Transverse colon (tissue), 4 donors: ENCODE data around the gene GAPDHS.

Experiments
- CTCF ChIP-seq, 5 experiments: fragments of 200-600 bp in 3 of 5; fragments of 450-650 bp in 2 of 5; sonication (generic) in 3 of 5; IDR thresholded peaks; 1 replicate in 2 of 5; 2 replicates in 3 of 5; pipeline ENCODE4 v1.5.1; 2016 to 2017; ENCODE audit warnings: antibody characterized with exemption in 5 of 5, inconsistent platforms in 3 of 5, mild to moderate bottlenecking in 2 of 5, moderate library complexity in 1 of 5
- EP300 ChIP-seq: sonication (generic); formaldehyde crosslinking; IDR thresholded peaks from one replicate; pipeline ENCODE4 v1.6.1; 2017; ENCODE audit warnings: antibody characterized with exemption, low read depth
- POLR2A ChIP-seq: fragments of 450-650 bp; IDR thresholded peaks from one replicate; pipeline ENCODE4 v1.6.1; 2016; ENCODE audit warnings: antibody characterized with exemption, mild to moderate bottlenecking, moderate library complexity
- POLR2AphosphoS5 ChIP-seq, 3 donors: sonication (generic); formaldehyde crosslinking; IDR thresholded peaks; one replicate each; pipeline ENCODE4 v1.6.1; 2016; ENCODE audit warnings: antibody characterized with exemption in 3 of 3

- no peak for TF ChIP-seq CTCF (IDR thresholded peaks at IDR 0.05)
- TF ChIP-seq EP300 = no peak
- TF ChIP-seq POLR2A = no peak
- TF ChIP-seq POLR2AphosphoS5 (IDR thresholded peaks at IDR 0.05) = no peak
Measured at GRCh38 chr19:35560271-35560670, 27.0 kb downstream of the GAPDHS start.
